Suprapubic skin (tissue), 4 donors: ENCODE data around the gene RPUSD3. TPM values are rescaled to one million over a fixed set of nuclear protein-coding genes. Genes with fewer than 3 reads are reported as not detected.

ENCODE experiments used
- DNase-seq, 2 donors: peaks; one replicate each; pipeline ENCODE4 v3.0.0-alpha.2; 2019; ENCODE audit warnings: low spot score in 2 of 2
- H3K27ac ChIP-seq: fragments of 200-600 bp; sonication (generic); one replicate; pipeline ENCODE4 v1.5.1; 2019
- H3K27me3 ChIP-seq: fragments of 200-600 bp; sonication (generic); one replicate; pipeline ENCODE4 v1.5.1; 2019
- H3K36me3 ChIP-seq: fragments of 200-600 bp; sonication (generic); one replicate; pipeline ENCODE4 v1.5.1; 2019
- H3K4me1 ChIP-seq: fragments of 200-600 bp; sonication (generic); one replicate; pipeline ENCODE4 v1.5.1; 2019
- H3K4me3 ChIP-seq: fragments of 200-600 bp; sonication (generic); one replicate; pipeline ENCODE4 v1.5.1; 2019; ENCODE audit warnings: mild to moderate bottlenecking
- H3K9me3 ChIP-seq: fragments of 200-600 bp; sonication (generic); one replicate; pipeline ENCODE4 v1.5.1; 2019
- CTCF ChIP-seq, 2 donors: fragments of 200-600 bp in 1 of 2; fragments of 450-650 bp in 1 of 2; sonication (generic) in 1 of 2; IDR thresholded peaks; one replicate each; pipeline ENCODE4 v1.5.1; 2016 to 2019; ENCODE audit warnings: antibody characterized with exemption in 2 of 2, mild to moderate bottlenecking in 1 of 2, moderate library complexity in 1 of 2
- EP300 ChIP-seq: sonication (generic); formaldehyde crosslinking; IDR thresholded peaks from one replicate; pipeline ENCODE4 v1.6.1; 2017; ENCODE audit warnings: antibody characterized with exemption
- POLR2A ChIP-seq, 2 donors: fragments of 450-650 bp; IDR thresholded peaks; one replicate each; pipeline ENCODE4 v1.6.1; 2017; ENCODE audit warnings: antibody characterized with exemption in 2 of 2, mild to moderate bottlenecking in 2 of 2, moderate library complexity in 2 of 2
- POLR2AphosphoS5 ChIP-seq, 3 donors: sonication (generic); formaldehyde crosslinking; IDR thresholded peaks; one replicate each; pipeline ENCODE4 v1.6.1; 2017; ENCODE audit warnings: antibody characterized with exemption in 3 of 3
- WGBS: methylation state at CpG from one replicate; pipeline ENCODE4 v1.1.5; 2018; 5-methylcytosine and 5-hydroxymethylcytosine counted together
- total RNA-seq, 4 donors: library from RNA; depleted of rRNA; stranded (reverse); fragments of >200 nt; gene quantifications; one replicate each; pipeline ENCODE4 v1.1.0, GENCODE V29; 2016

The RPUSD3 gene
- total RNA-seq, 4 donors from 2014 or later = 34.8 to 46.5 (median 42.1) TPM

- no peaks in the 10 kb centered on the region for H3K4me1 ChIP-seq
- H3K36me3 ChIP-seq = peaks cover 13% of the 10 kb centered on the region
- WGBS = 92% methylated on average over 8 of the region's 12 CpGs
- H3K27me3 ChIP-seq = no peaks in the 10 kb centered on the region
- no peak for DNase-seq
- TF ChIP-seq POLR2AphosphoS5 (IDR thresholded peaks at IDR 0.05) = no peak
- TF ChIP-seq POLR2A (IDR thresholded peaks at IDR 0.05) = no peak
- TF ChIP-seq EP300 = no peak
- no peak for TF ChIP-seq CTCF (IDR thresholded peaks at IDR 0.05)
- no peaks in the 10 kb centered on the region for H3K9me3 ChIP-seq
- no peak overlapping the region for H3K4me3 ChIP-seq
- no peak overlapping the region for H3K27ac ChIP-seq
Observed at GRCh38 chr3:9820543-9820942, 23.3 kb downstream of the RPUSD3 start.

DNA sequence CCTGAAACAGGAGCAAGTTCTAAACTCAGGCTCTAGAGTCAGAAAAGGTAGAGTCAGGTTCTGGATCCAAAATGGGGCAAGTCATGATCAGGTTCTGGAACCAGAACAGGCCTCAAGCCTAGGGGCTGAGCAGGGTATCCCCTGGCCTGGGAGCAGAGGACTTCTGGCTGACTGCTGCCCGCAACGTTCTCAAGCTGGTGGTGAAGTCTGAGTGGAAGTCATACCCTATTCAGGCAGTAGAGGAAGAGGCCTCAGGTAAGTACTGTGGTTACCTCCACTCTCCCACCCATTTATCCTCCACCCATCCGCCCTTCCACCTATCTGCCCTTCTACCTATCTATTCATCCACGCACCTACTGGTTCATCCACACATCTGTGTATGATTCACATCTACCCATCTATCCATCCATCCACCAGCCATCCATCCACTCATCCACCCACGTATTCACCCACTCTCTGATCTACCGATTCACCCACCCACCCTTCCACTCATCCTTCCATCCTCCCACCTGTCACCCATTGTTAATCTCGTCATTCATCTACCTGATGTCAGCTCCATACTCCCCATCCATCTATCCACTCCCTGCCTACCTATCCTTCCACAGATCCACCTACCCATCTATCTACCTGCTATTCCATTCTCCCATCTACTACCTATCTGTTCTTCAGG is 25.0 kb downstream of the RPUSD3 start:
- DNase-seq = no peak
- TF ChIP-seq POLR2AphosphoS5 (IDR thresholded peaks at IDR 0.05) (no peak), CTCF (IDR thresholded peaks at IDR 0.05) (no peak), EP300 (no peak), POLR2A (IDR thresholded peaks at IDR 0.05) (no peak)
- peaks cover 24% of the 10 kb centered on the region for H3K36me3 ChIP-seq
- no peaks in the 10 kb centered on the region for H3K27me3 ChIP-seq
- no peaks in the 10 kb centered on the region for H3K9me3 ChIP-seq
- no peak overlapping the region for H3K4me3 ChIP-seq
- no peaks in the 10 kb centered on the region for H3K4me1 ChIP-seq
- H3K27ac ChIP-seq = no peak overlapping the region
- WGBS = 91% methylated on average over 7 of the region's 7 CpGs

- WGBS = 80% methylated on average over 6 of the region's 6 CpGs
- Histone ChIP-seq H3K9me3 (no peaks in the 10 kb centered on the region), H3K27ac (no peak overlapping the region), H3K36me3 (peaks cover 33% of the 10 kb centered on the region), H3K4me1 (no peaks in the 10 kb centered on the region), H3K4me3 (no peak overlapping the region), H3K27me3 (no peaks in the 10 kb centered on the region)
- DNase-seq = no peak
- TF ChIP-seq POLR2A (IDR thresholded peaks at IDR 0.05) (no peak), CTCF (IDR thresholded peaks at IDR 0.05) (no peak), EP300 (no peak), POLR2AphosphoS5 (IDR thresholded peaks at IDR 0.05) (no peak)
Observed at GRCh38 chr3:9817436-9817835, 26.4 kb downstream of the RPUSD3 start.

- TF ChIP-seq EP300 (no peak), POLR2A (IDR thresholded peaks at IDR 0.05) (no peak)
- H3K4me1 ChIP-seq = peaks cover 3% of the 10 kb centered on the region
- H3K27me3 ChIP-seq = no peaks in the 10 kb centered on the region
- H3K36me3 ChIP-seq = peaks cover 33% of the 10 kb centered on the region
- DNase-seq = no peak
- WGBS = 94% methylated on average over 9 of the region's 9 CpGs
- H3K27ac ChIP-seq = no peak overlapping the region
- H3K9me3 ChIP-seq = no peaks in the 10 kb centered on the region
- H3K4me3 ChIP-seq = no peak overlapping the region
Observed at GRCh38 chr3:9815986-9816385, 27.8 kb downstream of the RPUSD3 start.

GRCh38 chr3:9812870-9813483 is 30.8 kb downstream of the RPUSD3 start:
- no peak overlapping the region for H3K4me3 ChIP-seq
- peaks cover 26% of the 10 kb centered on the region for H3K36me3 ChIP-seq
- peaks cover 20% of the 10 kb centered on the region for H3K4me1 ChIP-seq
- DNase-seq = no peak
- no peaks in the 10 kb centered on the region for H3K9me3 ChIP-seq
- WGBS = 94% methylated on average over 9 of the region's 9 CpGs
- TF ChIP-seq POLR2AphosphoS5 (IDR thresholded peaks at IDR 0.05) = no peak
- no peak for TF ChIP-seq POLR2A (IDR thresholded peaks at IDR 0.05)
- no peak for TF ChIP-seq EP300
- TF ChIP-seq CTCF (IDR thresholded peaks at IDR 0.05) = no peak
- no peak overlapping the region for H3K27ac ChIP-seq
- H3K27me3 ChIP-seq = no peaks in the 10 kb centered on the region
